ENCODE data around the gene IQGAP1. TPM values are rescaled to one million over a fixed set of nuclear protein-coding genes. Genes with fewer than 3 reads are reported as not detected.

Gene IQGAP1
- total RNA-seq, 1 experiment from 2014 or later = 106 TPM

DNA sequence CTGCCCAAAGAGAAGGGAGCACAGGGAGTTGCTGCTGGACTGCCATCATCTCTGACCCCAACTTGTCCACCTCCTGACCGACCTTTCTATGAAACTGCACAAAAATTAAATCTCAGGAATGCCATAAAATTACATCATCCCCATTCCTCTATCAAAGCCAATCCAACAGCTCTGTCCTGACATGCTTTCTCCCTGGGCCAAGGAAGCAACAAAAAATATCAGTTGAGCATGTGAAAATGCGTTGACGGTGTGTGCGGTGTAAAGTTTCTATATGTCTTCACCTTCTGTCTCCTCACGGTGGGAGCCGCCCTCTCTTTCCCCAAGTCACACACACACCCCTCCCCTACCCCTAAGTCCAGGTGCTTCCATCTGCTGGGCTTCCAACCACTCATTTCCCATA lies 39.6 kb upstream of the IQGAP1 start (continued):
- TF ChIP-seq, protein P1, sequence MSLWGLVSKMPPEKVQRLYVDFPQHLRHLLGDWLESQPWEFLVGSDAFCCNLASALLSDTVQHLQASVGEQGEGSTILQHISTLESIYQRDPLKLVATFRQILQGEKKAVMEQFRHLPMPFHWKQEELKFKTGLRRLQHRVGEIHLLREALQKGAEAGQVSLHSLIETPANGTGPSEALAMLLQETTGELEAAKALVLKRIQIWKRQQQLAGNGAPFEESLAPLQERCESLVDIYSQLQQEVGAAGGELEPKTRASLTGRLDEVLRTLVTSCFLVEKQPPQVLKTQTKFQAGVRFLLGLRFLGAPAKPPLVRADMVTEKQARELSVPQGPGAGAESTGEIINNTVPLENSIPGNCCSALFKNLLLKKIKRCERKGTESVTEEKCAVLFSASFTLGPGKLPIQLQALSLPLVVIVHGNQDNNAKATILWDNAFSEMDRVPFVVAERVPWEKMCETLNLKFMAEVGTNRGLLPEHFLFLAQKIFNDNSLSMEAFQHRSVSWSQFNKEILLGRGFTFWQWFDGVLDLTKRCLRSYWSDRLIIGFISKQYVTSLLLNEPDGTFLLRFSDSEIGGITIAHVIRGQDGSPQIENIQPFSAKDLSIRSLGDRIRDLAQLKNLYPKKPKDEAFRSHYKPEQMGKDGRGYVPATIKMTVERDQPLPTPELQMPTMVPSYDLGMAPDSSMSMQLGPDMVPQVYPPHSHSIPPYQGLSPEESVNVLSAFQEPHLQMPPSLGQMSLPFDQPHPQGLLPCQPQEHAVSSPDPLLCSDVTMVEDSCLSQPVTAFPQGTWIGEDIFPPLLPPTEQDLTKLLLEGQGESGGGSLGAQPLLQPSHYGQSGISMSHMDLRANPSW (CRISPR knock-in tag; conservative IDR thresholded peaks at IDR 0.05; ENCODE audit: low read depth) = no peak

DNA sequence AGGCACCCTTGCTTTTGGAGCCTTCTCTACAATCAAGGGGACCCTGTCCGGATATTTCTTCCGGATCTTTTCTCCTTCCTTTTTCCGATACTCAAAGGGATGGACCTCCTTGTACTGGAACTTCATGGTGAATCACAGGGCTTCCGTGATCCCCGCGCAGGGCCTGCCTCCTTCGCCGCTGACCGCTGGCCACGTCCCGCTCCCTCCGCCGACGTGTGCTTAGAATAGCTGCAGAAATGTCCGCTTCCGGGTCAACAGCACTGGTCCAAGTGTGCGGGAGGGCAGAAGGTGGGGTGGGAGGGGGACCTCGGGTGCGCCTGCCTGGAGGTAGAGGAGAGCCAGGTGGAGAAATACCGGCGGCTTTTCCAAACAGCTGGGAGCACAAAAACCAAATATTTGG lies 39.0 kb upstream of the IQGAP1 start:
- Mint-ChIP-seq H3K9me3 (no peaks in the 10 kb centered on the region), H3K36me3 (no peaks in the 10 kb centered on the region), H3K4me3 (no peak overlapping the region), H3K27ac (no peak overlapping the region), H3K4me1 (no peaks in the 10 kb centered on the region), H3K27me3 (ENCODE audit: low read depth) (peaks cover 7% of the 10 kb centered on the region)
- DNase-seq (ENCODE audit: low spot score) = no peak
- TF ChIP-seq HMGA2 (CRISPR knock-in tag; IDR thresholded peaks at IDR 0.05) = no peak
- no peak for TF ChIP-seq JAZF1 (CRISPR knock-in tag; IDR thresholded peaks at IDR 0.05)
- no peak for TF ChIP-seq ZNF671 (CRISPR knock-in tag; IDR thresholded peaks at IDR 0.05)
- TF ChIP-seq CBFB (CRISPR knock-in tag; IDR thresholded peaks at IDR 0.05; ENCODE audit: low read depth) = no peak
- no peak for TF ChIP-seq GRHL2 (CRISPR knock-in tag; IDR thresholded peaks at IDR 0.05; ENCODE audit: insufficient replicate concordance, severe bottlenecking)
- TF ChIP-seq IRF2 (CRISPR knock-in tag; IDR thresholded peaks at IDR 0.05; ENCODE audit: borderline replicate concordance, low read depth) = no peak
- TF ChIP-seq, protein P2, sequence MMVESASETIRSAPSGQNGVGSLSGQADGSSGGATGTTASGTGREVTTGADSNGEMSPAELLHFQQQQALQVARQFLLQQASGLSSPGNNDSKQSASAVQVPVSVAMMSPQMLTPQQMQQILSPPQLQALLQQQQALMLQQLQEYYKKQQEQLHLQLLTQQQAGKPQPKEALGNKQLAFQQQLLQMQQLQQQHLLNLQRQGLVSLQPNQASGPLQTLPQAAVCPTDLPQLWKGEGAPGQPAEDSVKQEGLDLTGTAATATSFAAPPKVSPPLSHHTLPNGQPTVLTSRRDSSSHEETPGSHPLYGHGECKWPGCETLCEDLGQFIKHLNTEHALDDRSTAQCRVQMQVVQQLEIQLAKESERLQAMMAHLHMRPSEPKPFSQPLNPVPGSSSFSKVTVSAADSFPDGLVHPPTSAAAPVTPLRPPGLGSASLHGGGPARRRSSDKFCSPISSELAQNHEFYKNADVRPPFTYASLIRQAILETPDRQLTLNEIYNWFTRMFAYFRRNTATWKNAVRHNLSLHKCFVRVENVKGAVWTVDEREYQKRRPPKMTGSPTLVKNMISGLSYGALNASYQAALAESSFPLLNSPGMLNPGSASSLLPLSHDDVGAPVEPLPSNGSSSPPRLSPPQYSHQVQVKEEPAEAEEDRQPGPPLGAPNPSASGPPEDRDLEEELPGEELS (CRISPR knock-in tag; IDR thresholded peaks at IDR 0.05) = no peak
- no peak for TF ChIP-seq SMAD4 (CRISPR knock-in tag; IDR thresholded peaks at IDR 0.05)
- TF ChIP-seq NR2C2 (CRISPR knock-in tag; IDR thresholded peaks at IDR 0.05) = no peak
- no peak for TF ChIP-seq SOX15 (CRISPR knock-in tag; IDR thresholded peaks at IDR 0.05)
- no peak for TF ChIP-seq TEAD1 (CRISPR knock-in tag; IDR thresholded peaks at IDR 0.05)
- no peak for TF ChIP-seq ZBTB21 (CRISPR knock-in tag; IDR thresholded peaks at IDR 0.05; ENCODE audit: borderline replicate concordance)
- TF ChIP-seq, protein P3, sequence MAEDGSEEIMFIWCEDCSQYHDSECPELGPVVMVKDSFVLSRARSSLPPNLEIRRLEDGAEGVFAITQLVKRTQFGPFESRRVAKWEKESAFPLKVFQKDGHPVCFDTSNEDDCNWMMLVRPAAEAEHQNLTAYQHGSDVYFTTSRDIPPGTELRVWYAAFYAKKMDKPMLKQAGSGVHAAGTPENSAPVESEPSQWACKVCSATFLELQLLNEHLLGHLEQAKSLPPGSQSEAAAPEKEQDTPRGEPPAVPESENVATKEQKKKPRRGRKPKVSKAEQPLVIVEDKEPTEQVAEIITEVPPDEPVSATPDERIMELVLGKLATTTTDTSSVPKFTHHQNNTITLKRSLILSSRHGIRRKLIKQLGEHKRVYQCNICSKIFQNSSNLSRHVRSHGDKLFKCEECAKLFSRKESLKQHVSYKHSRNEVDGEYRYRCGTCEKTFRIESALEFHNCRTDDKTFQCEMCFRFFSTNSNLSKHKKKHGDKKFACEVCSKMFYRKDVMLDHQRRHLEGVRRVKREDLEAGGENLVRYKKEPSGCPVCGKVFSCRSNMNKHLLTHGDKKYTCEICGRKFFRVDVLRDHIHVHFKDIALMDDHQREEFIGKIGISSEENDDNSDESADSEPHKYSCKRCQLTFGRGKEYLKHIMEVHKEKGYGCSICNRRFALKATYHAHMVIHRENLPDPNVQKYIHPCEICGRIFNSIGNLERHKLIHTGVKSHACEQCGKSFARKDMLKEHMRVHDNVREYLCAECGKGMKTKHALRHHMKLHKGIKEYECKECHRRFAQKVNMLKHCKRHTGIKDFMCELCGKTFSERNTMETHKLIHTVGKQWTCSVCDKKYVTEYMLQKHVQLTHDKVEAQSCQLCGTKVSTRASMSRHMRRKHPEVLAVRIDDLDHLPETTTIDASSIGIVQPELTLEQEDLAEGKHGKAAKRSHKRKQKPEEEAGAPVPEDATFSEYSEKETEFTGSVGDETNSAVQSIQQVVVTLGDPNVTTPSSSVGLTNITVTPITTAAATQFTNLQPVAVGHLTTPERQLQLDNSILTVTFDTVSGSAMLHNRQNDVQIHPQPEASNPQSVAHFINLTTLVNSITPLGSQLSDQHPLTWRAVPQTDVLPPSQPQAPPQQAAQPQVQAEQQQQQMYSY (CRISPR knock-in tag; IDR thresholded peaks at IDR 0.05) = no peak
- ATAC-seq = no peak
- POLR2A ChIA-PET = no interaction called here
- CTCF ChIA-PET = interaction anchor here (1.6 kb wide), 1 partner anchor 11 kb away, joined by 3 read pairs; no protein-coding TSS in a partner anchor

DNA sequence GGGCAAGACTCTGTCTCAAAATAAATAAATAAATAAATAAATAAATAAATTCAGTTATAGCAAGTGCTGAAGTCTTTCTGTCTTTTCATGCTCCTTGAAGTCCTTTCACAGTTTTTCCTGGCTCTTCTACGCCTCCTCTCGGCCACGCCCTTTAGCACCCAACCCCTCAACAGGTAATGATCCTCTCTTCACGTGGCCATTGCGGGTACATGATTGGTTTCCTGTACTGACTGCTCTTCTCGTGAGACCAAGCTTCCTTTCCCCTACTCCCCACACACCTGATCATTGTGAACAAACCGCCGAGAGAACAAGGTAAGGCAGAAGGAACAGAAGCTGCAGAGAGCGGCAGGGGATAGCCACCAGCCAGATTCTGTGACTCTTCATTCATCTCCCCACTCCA lies 38.2 kb upstream of the IQGAP1 start:
- ChIA-PET CTCF (interaction anchor here (0.5 to 1.6 kb wide), 2 partner anchors 10 to 101 kb away, joined by 3 read pairs; no protein-coding TSS in a partner anchor), POLR2A (no interaction called here)
- Mint-ChIP-seq H3K4me3 (no peak overlapping the region), H3K4me1 (no peaks in the 10 kb centered on the region), H3K9me3 (no peaks in the 10 kb centered on the region), H3K27ac (no peak overlapping the region), H3K36me3 (no peaks in the 10 kb centered on the region), H3K27me3 (ENCODE audit: low read depth) (peaks cover 7% of the 10 kb centered on the region)
- ATAC-seq (no peak), DNase-seq (ENCODE audit: low spot score) (no peak)
- no peak for TF ChIP-seq CREB1 (CRISPR knock-in tag; IDR thresholded peaks at IDR 0.05)
- no peak for TF ChIP-seq NR3C1 (CRISPR knock-in tag; conservative IDR thresholded peaks at IDR 0.05; ENCODE audit: low read depth)
- no peak for TF ChIP-seq NFYB (CRISPR knock-in tag; conservative IDR thresholded peaks at IDR 0.05; ENCODE audit: low read depth)
- TF ChIP-seq, protein P4, sequence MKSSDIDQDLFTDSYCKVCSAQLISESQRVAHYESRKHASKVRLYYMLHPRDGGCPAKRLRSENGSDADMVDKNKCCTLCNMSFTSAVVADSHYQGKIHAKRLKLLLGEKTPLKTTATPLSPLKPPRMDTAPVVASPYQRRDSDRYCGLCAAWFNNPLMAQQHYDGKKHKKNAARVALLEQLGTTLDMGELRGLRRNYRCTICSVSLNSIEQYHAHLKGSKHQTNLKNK (CRISPR knock-in tag; IDR thresholded peaks at IDR 0.05) = no peak
- TF ChIP-seq OVOL2 (CRISPR knock-in tag; IDR thresholded peaks at IDR 0.05; ENCODE audit: borderline replicate concordance) = no peak
- TF ChIP-seq FOXK1 (CRISPR knock-in tag; IDR thresholded peaks at IDR 0.05) = no peak
- TF ChIP-seq CBFB (CRISPR knock-in tag; IDR thresholded peaks at IDR 0.05; ENCODE audit: low read depth) = no peak
- TF ChIP-seq, protein P5, sequence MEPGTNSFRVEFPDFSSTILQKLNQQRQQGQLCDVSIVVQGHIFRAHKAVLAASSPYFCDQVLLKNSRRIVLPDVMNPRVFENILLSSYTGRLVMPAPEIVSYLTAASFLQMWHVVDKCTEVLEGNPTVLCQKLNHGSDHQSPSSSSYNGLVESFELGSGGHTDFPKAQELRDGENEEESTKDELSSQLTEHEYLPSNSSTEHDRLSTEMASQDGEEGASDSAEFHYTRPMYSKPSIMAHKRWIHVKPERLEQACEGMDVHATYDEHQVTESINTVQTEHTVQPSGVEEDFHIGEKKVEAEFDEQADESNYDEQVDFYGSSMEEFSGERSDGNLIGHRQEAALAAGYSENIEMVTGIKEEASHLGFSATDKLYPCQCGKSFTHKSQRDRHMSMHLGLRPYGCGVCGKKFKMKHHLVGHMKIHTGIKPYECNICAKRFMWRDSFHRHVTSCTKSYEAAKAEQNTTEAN (CRISPR knock-in tag; IDR thresholded peaks at IDR 0.05) = no peak
- TF ChIP-seq, protein P6, sequence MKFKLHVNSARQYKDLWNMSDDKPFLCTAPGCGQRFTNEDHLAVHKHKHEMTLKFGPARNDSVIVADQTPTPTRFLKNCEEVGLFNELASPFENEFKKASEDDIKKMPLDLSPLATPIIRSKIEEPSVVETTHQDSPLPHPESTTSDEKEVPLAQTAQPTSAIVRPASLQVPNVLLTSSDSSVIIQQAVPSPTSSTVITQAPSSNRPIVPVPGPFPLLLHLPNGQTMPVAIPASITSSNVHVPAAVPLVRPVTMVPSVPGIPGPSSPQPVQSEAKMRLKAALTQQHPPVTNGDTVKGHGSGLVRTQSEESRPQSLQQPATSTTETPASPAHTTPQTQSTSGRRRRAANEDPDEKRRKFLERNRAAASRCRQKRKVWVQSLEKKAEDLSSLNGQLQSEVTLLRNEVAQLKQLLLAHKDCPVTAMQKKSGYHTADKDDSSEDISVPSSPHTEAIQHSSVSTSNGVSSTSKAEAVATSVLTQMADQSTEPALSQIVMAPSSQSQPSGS (CRISPR knock-in tag; IDR thresholded peaks at IDR 0.05; ENCODE audit: borderline replicate concordance, low read depth) = no peak
- no peak for TF ChIP-seq SP1 (CRISPR knock-in tag; conservative IDR thresholded peaks at IDR 0.05)
- no peak for TF ChIP-seq GRHL2 (CRISPR knock-in tag; IDR thresholded peaks at IDR 0.05; ENCODE audit: insufficient replicate concordance, severe bottlenecking)
- TF ChIP-seq ZNF396 (CRISPR knock-in tag; IDR thresholded peaks at IDR 0.05; ENCODE audit: borderline replicate concordance) = no peak

Data from WTC11 (cell line).